Measurements from ENCODE around the gene DENND1A.
"Not testable (repeated sequence)": the region's sequence is repeated elsewhere in the genome, so short reads cannot be mapped to it uniquely, and the experiment has no call there.

Gene DENND1A

DNA sequence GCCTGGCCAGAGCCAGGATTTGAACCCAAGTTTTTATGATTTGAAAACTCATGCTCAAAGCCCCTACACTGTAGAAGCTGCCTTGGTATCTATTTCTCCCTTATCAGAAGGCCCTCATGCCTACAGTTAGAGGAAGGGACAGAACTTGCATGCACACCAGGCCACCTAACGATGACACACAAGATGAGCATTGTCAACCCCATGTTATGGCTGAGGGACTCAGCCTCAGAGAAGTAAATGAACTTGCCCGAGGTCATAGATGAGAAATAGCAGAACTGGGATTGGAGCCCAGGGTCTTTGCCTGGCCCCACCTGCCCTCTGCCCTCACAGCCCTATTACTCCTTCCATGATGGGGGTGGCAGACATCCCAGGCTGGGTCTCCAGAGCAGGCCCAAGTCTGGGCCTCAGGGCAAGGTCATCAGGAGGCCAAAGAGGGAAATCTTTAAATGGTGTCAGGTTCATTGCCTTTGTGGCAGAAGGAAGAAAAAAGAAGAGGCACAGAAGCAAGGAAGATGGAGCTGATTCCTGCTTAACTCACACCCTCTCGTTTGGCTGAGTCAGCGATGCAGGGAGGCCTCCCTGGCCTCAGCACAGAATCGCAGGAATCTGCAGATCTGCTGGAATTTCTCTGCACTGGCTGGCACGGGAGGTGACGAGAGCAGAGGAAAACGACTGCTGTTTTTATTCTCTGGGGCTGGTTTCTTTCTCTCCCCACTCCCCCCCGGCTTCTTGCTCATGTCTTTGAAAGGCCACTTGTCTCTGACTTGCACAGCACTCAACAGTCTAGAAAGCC is 594.5 kb downstream of the DENND1A start:
- peak overlapping the region; percentile 41 for H4K91ac ChIP-seq (ENCODE audit: low read length)
- peak overlapping the region; percentile 89 for H2AK5ac ChIP-seq (ENCODE audit: low read length, severe bottlenecking)
- peak overlapping the region; percentile 62 to 72 for H2BK12ac ChIP-seq (ENCODE audit: low read length in 2 of 2)
- H3K27ac ChIP-seq (ENCODE audit: low read length, poor library complexity, severe bottlenecking): peak overlapping the region; percentile 90
- no peak overlapping the region for H3K14ac ChIP-seq (ENCODE audit: low read length in 2 of 2)
- peak overlapping the region in 1 of 2 experiments; percentile 45 for H3K4me3 ChIP-seq (ENCODE audit: insufficient read depth in 1 of 2, low read depth in 1 of 2, low read length in 2 of 2)
- peak overlapping the region; percentile 31 for H3K4me2 ChIP-seq (ENCODE audit: low read length, poor library complexity, severe bottlenecking)
- H3K23ac ChIP-seq (ENCODE audit: low read length in 2 of 2): no peak overlapping the region
- DNase-seq: peak; percentile 83
- H2BK120ac ChIP-seq (ENCODE audit: low read depth, low read length): peak overlapping the region; percentile 50
- H3K9me3 ChIP-seq (ENCODE audit: control insufficient read depth, low read length): no peaks in the 10 kb centered on the region
- no peaks in the 10 kb centered on the region for H3K36me3 ChIP-seq (ENCODE audit: control insufficient read depth in 1 of 2, insufficient read depth in 2 of 2, low read depth in 1 of 2, low read length in 2 of 2)
- H3K4me1 ChIP-seq (ENCODE audit: control insufficient read depth, insufficient read depth, low read depth, low read length): peaks cover 31% of the 10 kb centered on the region
- H3K9ac ChIP-seq (ENCODE audit: low read length): peak overlapping the region; percentile 35
- H2AFZ ChIP-seq (ENCODE audit: low read depth, low read length): peak overlapping the region; percentile 6
- no peak overlapping the region for H2BK15ac ChIP-seq (ENCODE audit: low read depth, poor library complexity, severe bottlenecking)
- H4K8ac ChIP-seq (ENCODE audit: low read length): peak overlapping the region; percentile 49
- H3K79me1 ChIP-seq (replicated peaks; ENCODE audit: low read length, poor library complexity, severe bottlenecking): no peaks in the 10 kb centered on the region
- H2BK5ac ChIP-seq (ENCODE audit: low read depth, low read length, poor library complexity, severe bottlenecking): peak overlapping the region; percentile 46
- peaks cover 0 to 13% of the 10 kb centered on the region in 2 experiments for H3K27me3 ChIP-seq (ENCODE audit: control insufficient read depth in 1 of 2, insufficient read depth in 1 of 2, low read length in 2 of 2)
- peak overlapping the region; percentile 7 to 59 for H3K18ac ChIP-seq (ENCODE audit: low read depth in 1 of 2, low read length in 2 of 2)
- whole genome bisulfite sequencing: 27% methylated on average over 8 of the region's 9 CpGs
- no peak overlapping the region for H3K4ac ChIP-seq (ENCODE audit: low read depth in 1 of 2, low read length in 2 of 2)

DNA sequence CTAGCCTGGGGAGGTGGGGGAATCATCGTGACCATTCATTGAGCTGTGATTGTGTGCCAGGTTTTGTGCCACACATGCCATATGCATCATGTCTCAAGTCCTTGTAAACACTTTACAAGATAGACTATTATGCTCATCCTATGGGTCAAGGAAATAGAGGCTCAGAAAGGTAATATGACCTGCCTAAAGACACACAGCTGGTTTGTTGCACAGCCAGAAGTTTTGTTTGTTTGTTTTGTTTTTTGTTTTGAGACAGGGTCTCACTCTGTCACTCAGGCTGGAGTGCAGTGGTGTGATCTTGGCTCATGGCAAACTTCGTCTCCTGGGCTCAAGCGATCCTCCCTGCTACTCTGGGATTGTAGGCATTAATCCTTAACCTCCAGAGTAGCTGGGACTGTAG is 595.3 kb downstream of the DENND1A start:
- Histone ChIP-seq H3K4ac (ENCODE audit: low read depth in 1 of 2, low read length in 2 of 2) (no peak overlapping the region), H3K23ac (ENCODE audit: low read length in 2 of 2) (no peak overlapping the region), H2BK15ac (ENCODE audit: low read depth, poor library complexity, severe bottlenecking) (no peak overlapping the region), H2AK5ac (ENCODE audit: low read length, severe bottlenecking) (no peak overlapping the region), H3K36me3 (ENCODE audit: control insufficient read depth in 1 of 2, insufficient read depth in 2 of 2, low read depth in 1 of 2, low read length in 2 of 2) (no peaks in the 10 kb centered on the region), H3K27me3 (ENCODE audit: control insufficient read depth in 1 of 2, insufficient read depth in 1 of 2, low read length in 2 of 2) (peaks cover 0 to 6% of the 10 kb centered on the region in 2 experiments), H4K8ac (ENCODE audit: low read length) (no peak overlapping the region), H3K27ac (ENCODE audit: low read length, poor library complexity, severe bottlenecking) (no peak overlapping the region), H3K79me1 (replicated peaks; ENCODE audit: low read length, poor library complexity, severe bottlenecking) (no peaks in the 10 kb centered on the region), H2BK120ac (ENCODE audit: low read depth, low read length) (no peak overlapping the region), H3K4me3 (ENCODE audit: insufficient read depth in 1 of 2, low read depth in 1 of 2, low read length in 2 of 2) (no peak overlapping the region), H3K14ac (ENCODE audit: low read length in 2 of 2) (no peak overlapping the region), H3K4me2 (ENCODE audit: low read length, poor library complexity, severe bottlenecking) (no peak overlapping the region), H2BK12ac (ENCODE audit: low read length in 2 of 2) (no peak overlapping the region), H4K91ac (ENCODE audit: low read length) (no peak overlapping the region), H3K9ac (ENCODE audit: low read length) (no peak overlapping the region), H2AFZ (ENCODE audit: low read depth, low read length) (no peak overlapping the region), H3K18ac (ENCODE audit: low read depth in 1 of 2, low read length in 2 of 2) (no peak overlapping the region), H3K4me1 (ENCODE audit: control insufficient read depth, insufficient read depth, low read depth, low read length) (peaks cover 25% of the 10 kb centered on the region), H2BK5ac (ENCODE audit: low read depth, low read length, poor library complexity, severe bottlenecking) (no peak overlapping the region), H3K9me3 (ENCODE audit: control insufficient read depth, low read length) (no peaks in the 10 kb centered on the region)
- DNase-seq: no peak
- 100% methylated on average over 3 of the region's 3 CpGs for WGBS

DNA sequence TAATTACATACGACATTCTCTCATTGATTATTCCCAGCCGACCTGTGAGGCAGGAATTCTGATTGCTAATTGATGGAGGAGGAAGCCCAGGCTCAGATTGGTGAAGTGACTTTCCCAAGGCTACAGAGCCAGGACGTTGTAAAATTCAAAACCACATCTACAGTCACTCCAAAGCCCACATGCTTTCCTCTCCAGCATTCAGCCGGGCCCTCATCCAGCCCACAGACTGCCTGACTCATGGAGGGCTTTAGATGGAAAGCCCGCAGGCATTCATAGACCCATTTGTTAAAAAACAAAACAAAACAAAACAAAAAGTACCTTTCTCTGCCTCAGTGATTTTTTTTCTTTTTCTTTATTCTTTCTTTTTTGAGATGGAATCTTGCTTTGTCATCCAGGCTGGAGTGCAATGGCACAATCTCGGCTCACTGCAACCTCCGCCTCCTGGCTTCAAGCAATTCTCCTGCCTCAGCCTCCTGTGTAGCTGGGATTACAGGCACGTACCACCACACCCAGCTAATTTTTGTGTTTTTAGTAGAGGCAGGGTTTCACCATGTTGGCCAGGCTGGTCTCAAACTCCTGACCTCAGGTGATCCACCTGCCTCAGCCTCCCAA is 596.8 kb downstream of the DENND1A start:
- H2BK12ac ChIP-seq (ENCODE audit: low read length in 2 of 2); H4K8ac ChIP-seq (ENCODE audit: low read length); H3K9ac ChIP-seq (ENCODE audit: low read length); H2AK5ac ChIP-seq (ENCODE audit: low read length, severe bottlenecking); H2BK15ac ChIP-seq (ENCODE audit: low read depth, poor library complexity, severe bottlenecking); H2AFZ ChIP-seq (ENCODE audit: low read depth, low read length); H3K79me1 ChIP-seq (replicated peaks; ENCODE audit: low read length, poor library complexity, severe bottlenecking); H3K9me3 ChIP-seq (ENCODE audit: control insufficient read depth, low read length); H3K27me3 ChIP-seq (ENCODE audit: control insufficient read depth in 1 of 2, insufficient read depth in 1 of 2, low read length in 2 of 2); H2BK120ac ChIP-seq (ENCODE audit: low read depth, low read length); H3K18ac ChIP-seq (ENCODE audit: low read depth in 1 of 2, low read length in 2 of 2); H3K4me2 ChIP-seq (ENCODE audit: low read length, poor library complexity, severe bottlenecking); H3K14ac ChIP-seq (ENCODE audit: low read length in 2 of 2); DNase-seq; H2BK5ac ChIP-seq (ENCODE audit: low read depth, low read length, poor library complexity, severe bottlenecking); H3K27ac ChIP-seq (ENCODE audit: low read length, poor library complexity, severe bottlenecking); H3K36me3 ChIP-seq (ENCODE audit: control insufficient read depth in 1 of 2, insufficient read depth in 2 of 2, low read depth in 1 of 2, low read length in 2 of 2); H3K4me3 ChIP-seq (ENCODE audit: insufficient read depth in 1 of 2, low read depth in 1 of 2, low read length in 2 of 2); H3K23ac ChIP-seq (ENCODE audit: low read length in 2 of 2); H3K4ac ChIP-seq (ENCODE audit: low read depth in 1 of 2, low read length in 2 of 2); H4K91ac ChIP-seq (ENCODE audit: low read length): not testable (repeated sequence)
- WGBS: 87% methylated on average over 8 of the region's 8 CpGs
- peaks cover 13% of the 10 kb centered on the region for H3K4me1 ChIP-seq (ENCODE audit: control insufficient read depth, insufficient read depth, low read depth, low read length)

DNA sequence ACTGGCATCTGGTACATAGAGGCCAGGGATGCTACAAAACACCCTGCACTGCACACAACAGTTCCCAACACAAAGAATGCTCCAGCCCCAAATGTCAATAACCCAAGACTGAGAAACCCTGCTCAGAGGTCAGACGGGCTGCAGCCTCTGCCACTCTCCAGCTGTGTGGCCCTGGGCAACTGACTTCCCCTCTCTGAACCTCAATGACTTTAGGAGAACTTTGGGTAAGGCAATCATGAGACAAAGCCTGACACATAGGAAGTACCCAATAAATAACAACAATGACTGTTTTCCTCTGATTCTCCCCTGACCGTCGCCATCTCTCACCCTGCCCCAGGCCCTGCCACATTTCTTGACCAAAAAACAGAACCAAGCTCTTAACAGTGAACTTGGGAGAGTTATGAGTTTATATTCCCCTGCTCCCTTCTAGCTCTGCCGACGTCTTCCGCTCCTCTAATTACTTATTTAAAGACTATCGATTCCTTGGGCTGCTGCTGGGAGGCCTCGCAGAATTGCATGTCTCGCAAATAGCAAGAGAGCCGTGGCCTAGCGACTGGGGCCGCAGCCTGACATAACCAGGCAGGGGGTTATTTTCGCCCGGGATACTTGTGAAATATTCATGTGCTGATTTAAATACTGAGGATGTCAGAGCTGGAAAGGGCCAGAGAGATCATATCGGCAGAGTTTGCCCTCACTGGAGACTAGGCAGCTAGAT is 598.4 kb downstream of the DENND1A start:
- DNase-seq: no peak
- Histone ChIP-seq H2BK15ac (ENCODE audit: low read depth, poor library complexity, severe bottlenecking) (no peak overlapping the region), H2AFZ (ENCODE audit: low read depth, low read length) (no peak overlapping the region), H3K27me3 (ENCODE audit: control insufficient read depth in 1 of 2, insufficient read depth in 1 of 2, low read length in 2 of 2) (peaks cover 0 to 4% of the 10 kb centered on the region in 2 experiments), H4K91ac (ENCODE audit: low read length) (no peak overlapping the region), H3K9me3 (ENCODE audit: control insufficient read depth, low read length) (no peaks in the 10 kb centered on the region), H3K79me1 (replicated peaks; ENCODE audit: low read length, poor library complexity, severe bottlenecking) (no peaks in the 10 kb centered on the region), H2BK5ac (ENCODE audit: low read depth, low read length, poor library complexity, severe bottlenecking) (no peak overlapping the region), H3K27ac (ENCODE audit: low read length, poor library complexity, severe bottlenecking) (no peak overlapping the region), H3K4ac (ENCODE audit: low read depth in 1 of 2, low read length in 2 of 2) (no peak overlapping the region), H3K18ac (ENCODE audit: low read depth in 1 of 2, low read length in 2 of 2) (no peak overlapping the region), H3K36me3 (ENCODE audit: control insufficient read depth in 1 of 2, insufficient read depth in 2 of 2, low read depth in 1 of 2, low read length in 2 of 2) (no peaks in the 10 kb centered on the region), H4K8ac (ENCODE audit: low read length) (no peak overlapping the region), H3K4me3 (ENCODE audit: insufficient read depth in 1 of 2, low read depth in 1 of 2, low read length in 2 of 2) (no peak overlapping the region), H3K9ac (ENCODE audit: low read length) (no peak overlapping the region), H3K4me1 (ENCODE audit: control insufficient read depth, insufficient read depth, low read depth, low read length) (peaks cover 9% of the 10 kb centered on the region), H3K4me2 (ENCODE audit: low read length, poor library complexity, severe bottlenecking) (no peak overlapping the region), H2BK120ac (ENCODE audit: low read depth, low read length) (no peak overlapping the region), H2AK5ac (ENCODE audit: low read length, severe bottlenecking) (no peak overlapping the region), H3K14ac (ENCODE audit: low read length in 2 of 2) (no peak overlapping the region), H3K23ac (ENCODE audit: low read length in 2 of 2) (no peak overlapping the region), H2BK12ac (ENCODE audit: low read length in 2 of 2) (no peak overlapping the region)
- 89% methylated on average over 15 of the region's 15 CpGs for WGBS
